ENCODE results near the gene CCDC154.
"Not testable (repeated sequence)": the region's sequence is repeated elsewhere in the genome, so short reads cannot be mapped to it uniquely, and the experiment has no call there.

The CCDC154 gene, protein sequence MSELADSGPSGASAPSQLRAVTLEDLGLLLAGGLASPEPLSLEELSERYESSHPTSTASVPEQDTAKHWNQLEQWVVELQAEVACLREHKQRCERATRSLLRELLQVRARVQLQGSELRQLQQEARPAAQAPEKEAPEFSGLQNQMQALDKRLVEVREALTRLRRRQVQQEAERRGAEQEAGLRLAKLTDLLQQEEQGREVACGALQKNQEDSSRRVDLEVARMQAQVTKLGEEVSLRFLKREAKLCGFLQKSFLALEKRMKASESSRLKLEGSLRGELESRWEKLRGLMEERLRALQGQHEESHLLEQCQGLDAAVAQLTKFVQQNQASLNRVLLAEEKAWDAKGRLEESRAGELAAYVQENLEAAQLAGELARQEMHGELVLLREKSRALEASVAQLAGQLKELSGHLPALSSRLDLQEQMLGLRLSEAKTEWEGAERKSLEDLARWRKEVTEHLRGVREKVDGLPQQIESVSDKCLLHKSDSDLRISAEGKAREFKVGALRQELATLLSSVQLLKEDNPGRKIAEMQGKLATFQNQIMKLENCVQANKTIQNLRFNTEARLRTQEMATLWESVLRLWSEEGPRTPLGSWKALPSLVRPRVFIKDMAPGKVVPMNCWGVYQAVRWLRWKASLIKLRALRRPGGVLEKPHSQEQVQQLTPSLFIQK

DNA sequence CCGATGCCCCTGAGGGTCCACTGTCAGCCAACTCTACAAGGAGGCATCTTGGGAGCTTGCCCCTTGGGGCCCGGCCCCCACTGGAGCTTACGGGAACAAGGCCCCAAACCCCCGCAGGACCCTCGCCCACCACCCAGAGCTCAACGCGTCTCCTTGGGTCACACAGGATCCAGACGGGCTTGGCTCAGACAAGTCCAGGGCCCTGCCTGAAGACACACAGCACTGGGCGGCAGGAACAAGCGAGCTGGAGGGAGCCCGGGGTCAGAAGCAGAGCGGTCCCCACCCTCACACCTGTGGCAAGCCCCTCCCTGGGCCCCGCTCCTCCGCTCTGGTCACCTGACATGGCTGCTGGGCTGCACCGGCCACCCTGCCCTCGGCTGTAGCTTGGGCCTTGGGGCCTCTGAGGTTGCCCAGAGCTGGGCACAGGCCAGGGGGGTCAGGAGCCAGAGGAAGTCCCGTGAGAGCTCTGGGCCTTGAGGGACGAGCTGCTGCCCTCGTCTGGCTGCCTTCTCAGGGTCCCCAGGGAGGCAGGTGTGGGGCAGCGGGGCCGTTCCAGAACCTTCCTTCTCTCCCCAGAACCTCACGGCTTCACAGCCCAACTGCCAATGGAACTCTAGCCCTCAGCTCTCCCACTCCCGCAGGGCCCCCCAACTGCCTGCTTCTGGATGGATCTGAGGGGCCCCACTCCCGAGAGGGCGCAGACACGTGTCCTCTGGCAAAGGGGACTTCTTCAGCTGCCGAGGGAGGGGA is at the start of gene CCDC154:
TSS of gene CCDC154 (minus strand) at position 577 of the 750 bp plus-strand sequence. CDS start at position 343, 234 bp downstream.
- no peak for DNase-seq

DNA sequence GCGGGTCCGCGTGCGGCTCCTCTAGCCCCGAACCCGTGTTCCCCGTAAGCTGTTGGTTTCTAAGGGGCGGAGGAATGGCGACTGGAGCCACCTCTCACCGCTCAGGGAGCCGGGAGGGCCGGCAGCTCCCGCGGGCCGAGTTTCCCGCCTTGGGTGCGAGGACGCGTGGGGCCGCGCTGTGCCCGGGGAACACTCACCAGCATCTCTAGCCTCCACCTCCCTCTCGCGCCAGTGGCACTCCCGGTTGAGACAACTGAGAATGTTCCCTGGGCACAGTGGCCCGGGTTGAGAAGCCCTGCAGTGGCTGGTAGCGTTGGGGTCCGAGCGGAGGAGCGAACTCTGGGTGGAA is 49.4 kb upstream of the CCDC154 start:
- DNase-seq: no peak

DNA sequence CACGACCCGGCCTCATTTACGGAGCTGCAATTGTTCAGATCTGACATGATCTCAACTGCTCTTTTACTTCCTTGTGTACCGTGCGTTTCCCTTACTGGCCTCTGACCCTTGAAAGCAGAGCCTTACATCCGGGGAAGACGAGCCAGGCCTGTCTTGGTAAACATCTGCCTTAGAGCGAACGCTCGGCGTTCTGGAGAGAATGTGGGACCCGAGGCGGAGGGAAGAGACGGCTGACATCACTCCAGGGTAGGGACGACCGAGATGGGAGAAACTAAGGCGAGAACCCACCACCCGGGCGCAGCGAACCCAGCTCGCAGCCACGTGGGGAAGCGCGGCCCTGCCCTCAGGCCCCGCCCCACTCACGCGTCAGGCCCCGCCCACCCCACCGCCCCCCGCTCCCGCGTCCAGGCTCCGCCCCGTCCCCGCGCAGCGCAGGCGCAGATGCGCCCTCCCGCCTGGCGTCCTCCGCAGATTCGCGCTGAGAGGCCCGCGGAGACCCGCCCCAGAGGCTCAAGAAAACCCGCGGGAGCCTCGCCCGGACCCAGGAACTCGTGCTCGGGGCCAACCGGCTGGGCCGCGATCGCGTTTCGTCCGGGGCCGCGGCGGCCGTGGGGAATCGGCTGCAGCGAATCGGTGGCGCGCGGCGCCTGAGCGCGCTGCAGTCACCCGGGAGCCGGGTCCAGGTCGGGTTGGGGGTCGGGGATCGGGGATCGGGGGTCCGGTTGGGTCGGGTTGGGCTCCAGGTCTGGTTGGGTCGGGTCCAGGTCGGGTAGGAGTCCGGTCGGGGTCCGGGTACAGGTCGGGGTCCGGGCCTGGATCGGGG is 48.8 kb upstream of the CCDC154 start, which contains the start of gene TELO2:
TSS of gene TELO2 (plus strand) at position 438 of the 823 bp plus-strand sequence. CDS start 922 bp downstream, outside the sequence.
- no peak for DNase-seq

DNA sequence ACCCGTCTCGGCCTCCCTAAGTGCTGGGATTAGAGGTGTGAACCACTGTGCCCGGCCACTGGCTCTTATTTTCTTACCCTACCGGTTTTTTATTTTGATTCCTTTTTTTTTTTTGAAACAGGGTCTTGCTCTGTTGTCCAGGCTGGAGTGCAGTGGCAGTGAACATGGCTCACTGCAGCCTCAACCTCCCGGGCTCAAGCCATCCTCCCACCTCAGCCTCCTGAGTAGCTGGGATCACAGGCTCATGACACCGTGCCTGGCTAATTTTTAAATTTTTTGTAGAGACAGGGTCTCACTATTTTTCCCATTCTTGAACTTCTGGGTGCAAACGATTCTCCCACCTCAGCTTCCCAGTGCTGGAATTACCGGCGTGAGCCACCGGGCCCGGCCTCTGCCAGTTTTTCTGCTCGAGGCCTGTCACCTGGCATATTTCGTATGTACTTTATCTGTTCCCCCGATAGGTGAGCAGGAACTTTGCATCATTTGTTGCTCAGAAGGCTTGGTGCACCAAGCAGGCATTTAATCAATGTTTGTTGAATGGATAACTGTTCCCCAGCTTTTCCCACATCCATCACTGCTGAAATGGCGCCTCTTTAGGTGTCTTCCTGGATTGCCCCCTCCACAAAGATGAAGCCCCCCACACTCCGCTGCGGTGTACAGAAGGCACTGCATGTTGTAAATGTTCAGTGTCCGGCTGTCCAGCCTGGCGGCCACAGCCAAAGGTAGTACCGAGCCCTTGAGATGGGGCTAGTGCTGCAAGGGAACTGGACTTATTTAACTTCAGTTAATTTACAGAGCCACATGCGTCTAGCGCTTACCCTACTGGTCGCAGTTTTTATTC is 47.9 kb upstream of the CCDC154 start:
- DNase-seq: no peak

DNA sequence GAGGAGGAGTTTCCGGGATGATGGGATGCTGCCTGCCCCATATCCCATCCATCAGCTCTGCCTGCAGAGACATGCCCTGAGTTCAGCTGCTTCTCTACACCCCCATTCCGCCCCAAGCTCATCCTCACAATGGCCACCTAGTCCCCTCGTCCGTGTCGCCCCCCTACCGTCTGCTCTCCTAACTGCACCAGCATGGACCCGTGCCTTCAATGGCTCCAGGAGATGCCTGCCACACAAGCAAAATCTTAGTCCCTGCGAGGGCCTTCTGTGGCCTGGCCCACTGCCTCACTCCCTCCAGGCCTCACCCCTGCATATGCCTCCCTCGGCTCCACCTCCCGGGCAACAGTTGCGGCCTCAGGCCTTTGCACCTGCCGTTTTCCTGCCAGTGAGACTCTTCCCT is 47.0 kb upstream of the CCDC154 start:
- DNase-seq: no peak

DNA sequence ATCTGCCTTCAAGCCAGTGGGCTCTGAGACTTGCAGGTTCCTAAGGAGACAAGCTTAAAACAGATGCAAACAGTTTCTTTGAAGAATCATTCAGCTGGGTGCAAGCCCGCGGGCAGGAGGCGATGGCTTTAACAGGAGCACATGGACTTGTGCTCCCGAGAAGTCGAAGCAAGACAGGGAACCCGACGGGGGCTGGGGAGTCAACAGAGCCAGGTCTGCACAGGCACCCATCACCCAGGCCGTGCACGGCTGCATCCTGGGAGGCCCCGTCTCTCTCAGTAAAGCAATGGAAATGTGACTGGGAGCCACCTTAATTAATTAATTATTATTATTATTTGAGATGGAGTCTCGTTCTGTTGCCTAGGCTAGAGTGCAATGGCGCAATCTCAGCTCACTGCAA is 44.7 kb upstream of the CCDC154 start:
- DNase-seq: no peak

DNA sequence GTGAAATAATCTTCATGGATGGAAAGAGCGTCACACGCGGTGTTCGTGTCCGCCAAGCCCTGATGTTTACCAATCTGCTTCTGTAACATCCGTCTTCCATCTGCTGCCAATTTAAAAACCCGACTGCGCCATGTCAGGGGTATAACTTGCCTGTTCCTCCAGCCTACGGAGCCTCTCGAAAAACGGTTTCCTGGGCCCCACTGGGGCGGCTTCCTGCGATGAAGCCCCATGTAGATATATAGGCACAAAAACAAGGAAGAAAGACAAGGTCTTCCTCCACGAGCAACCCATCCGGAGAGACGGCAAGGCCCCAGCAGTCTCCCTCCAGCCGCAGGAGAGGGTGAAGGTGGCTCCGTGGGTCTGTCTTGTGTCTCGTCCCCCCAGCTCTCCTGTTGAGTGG is 44.3 kb upstream of the CCDC154 start, which contains the start of gene PTX4:
TSS of gene PTX4 (minus strand) at position 326 of the 400 bp plus-strand sequence. CDS start at position 291, 35 bp downstream.
- no peak for DNase-seq

DNA sequence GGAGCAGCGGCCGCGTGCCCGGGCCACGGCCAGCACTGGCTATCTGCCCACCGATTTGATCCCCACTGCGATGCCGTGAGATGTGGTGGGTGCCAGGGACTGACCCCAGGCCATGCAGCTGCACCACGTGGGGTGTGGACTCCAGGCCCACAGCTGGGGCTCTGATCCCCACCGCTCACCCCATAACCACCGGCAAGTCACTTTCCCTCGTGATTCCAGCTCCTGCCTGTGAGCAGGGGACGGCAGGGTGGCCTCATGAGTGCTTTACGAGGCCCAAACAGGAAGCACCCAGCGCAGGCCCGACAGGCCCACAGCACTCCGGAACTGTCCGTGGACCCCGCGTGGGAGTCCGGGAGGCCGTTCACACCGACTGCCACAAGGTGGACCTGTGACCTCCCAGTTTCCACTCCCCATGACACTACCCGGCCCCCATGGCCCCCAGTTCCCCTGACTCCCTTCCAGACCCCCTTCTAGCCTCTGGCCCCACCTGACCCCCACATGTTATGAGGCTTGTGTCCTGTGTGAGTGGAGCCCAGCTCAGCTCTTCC is 43.8 kb upstream of the CCDC154 start:
- DNase-seq: no peak

DNA sequence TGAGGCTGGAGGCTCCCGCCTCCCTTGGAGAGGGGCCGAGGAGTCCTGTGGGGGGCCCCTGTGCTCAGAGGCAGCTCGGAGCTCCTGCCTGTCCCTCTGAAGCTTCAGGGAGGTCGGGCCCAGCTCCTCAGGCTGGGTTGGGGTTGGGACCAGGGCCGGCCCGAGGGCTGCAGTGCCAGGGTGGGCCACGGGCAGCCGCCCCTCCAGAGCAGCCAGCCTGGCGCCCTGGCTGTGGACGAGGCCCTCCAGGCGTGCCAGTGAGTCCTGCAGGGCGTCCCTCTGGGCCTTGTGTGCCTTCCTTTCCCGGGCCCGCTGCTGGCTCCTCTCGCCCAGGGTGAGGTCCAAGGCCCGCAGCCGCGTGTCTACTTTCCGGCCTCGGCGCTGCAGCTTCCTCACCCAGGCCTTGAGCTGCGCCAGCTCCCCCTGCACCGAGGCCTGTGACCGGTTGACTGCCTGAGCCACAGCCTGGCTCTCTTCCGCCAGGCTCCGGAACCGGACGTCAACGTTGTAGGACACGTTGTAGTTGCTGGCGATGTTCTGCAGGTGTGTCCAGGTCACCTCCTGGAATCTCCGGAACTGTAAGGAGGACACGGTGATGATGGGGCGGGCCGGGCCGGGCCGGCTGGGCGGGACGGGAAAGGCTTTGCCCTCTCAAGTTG is 43.2 kb upstream of the CCDC154 start:
- no peak for DNase-seq

DNA sequence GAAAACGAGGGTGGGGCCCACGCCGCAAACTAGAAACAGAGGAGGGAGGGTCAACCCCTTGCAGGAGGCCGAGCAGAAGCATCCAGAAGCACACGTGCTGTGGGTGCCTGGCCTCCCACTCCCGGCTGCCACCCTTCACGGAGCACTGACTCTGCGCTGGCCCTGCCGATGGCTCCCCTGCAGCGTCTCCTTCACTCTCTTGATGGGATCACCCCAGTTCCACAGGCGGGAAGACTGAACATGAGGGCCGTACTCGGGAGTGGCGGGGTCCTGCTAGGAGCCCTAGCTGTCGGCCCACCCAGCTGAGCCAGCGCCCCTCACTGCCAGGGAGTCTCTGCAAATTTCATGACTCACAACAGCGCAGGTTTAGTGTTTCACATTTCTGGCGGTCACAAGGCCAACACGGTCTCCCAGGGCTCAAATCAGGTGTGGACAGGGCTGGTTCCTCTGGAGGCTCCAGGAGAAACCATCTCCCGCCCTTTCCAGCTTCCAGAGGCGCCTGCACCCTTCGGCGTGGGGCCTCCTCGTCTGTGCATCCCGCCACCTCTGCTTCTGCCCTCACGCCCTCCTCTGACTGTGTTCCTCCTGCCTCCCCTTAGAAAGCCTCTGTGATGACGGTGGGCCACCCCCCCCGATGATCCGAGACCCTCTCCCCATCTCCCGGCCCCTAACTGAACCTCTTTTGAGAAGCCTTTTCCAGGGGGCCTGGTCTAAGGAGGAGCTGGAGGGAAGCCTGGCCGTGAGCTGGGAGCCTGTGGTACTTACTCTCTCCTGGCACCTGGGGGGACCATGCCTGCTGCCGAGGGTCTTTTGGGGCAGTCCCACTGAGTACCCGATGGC is 42.4 kb upstream of the CCDC154 start:
- no peak for DNase-seq

DNA sequence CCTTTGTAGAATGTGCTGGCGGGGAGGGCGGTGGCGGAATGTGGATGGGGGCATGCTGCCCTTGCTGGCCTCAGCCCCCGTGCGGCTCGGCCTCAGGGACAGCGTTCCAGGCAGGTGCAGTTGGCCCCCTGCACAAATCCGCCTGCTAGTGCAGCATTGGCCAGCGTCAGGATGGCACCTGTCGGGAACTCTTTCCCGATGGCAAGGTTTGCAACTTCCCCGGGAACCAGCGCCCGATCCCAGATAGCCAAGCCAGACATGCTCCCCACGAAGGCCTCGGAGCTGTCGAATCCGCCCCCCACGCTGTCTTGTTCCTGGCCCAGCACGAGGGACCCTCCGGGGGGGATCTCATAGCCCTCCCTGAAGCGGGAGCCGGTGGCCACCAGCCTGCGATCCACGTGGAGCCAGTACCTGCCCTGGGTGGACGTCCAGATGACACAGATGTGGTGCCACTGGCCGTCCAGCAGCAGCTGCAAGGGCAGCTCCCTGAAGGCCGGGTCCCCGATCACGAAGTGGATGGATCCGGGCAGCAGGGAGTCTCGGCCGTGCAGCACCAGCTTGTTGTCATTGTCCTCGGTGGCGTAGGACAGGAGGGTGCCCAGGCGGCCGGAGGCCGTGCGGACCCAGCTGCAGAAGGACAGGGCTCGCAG is 41.6 kb upstream of the CCDC154 start:
- no peak for DNase-seq

DNA sequence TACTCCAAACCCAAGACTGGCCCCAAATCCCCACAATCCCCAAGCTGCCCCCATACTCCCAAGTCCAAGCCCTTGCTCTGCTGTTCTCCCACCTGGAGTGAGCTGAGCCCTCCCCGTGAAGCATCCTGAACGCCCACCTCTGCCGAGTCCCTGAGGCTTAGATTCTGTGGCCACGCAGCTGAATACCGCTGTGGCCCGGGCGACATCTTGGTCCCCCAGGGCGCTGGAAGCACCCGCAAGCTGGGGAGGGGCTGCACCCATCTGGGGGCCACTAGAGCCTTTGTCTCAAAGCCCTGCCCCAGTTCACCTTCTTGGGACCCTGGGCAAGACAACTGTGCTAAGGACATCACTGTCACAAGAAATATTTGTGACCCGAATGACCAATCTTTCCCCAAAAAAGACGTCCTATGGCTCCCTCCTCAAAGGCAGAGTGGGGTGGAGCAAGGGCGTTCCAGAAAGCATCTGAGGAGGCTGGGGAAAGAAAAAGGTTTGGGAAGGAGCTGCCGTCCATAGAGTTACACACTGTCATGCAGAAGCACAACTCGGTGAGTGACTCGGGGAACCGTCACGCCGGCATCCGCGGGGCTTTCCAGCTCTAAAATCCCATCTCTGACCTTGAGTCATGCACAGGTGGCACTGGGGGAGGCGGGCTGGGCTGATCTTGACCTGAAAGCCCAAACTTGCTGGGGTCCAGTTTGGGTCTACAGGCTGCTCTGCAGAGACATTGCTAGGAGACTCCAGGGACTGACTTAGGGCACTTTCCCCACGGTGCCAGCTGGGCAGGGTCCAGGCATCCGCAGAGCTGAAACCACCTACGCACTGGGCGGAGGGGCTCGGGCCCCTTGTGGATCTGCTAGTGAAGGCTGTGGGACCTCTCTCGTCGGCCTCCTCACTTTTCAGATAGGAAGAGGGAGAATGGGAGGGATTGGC is 37.8 kb upstream of the CCDC154 start:
- DNase-seq: no peak

DNA sequence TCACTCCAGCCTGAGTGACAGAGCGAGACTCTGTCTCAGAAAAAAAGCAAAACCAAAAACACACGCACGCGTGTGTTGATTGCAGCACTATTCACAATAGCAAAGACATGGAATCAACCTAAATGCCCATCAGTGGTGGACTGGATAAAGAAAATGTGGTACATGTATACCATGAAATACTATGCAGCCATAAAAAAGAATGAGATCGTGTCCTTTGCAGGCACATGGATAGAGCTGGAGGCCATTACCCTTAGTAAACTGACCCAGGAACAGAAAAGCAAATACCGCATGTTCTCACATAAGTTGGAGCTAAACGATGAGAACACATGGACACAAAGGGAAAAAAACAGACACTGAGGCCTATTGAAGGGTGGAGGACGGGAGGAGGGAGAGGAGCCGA is 34.6 kb upstream of the CCDC154 start:
- not testable (repeated sequence) for DNase-seq

DNA sequence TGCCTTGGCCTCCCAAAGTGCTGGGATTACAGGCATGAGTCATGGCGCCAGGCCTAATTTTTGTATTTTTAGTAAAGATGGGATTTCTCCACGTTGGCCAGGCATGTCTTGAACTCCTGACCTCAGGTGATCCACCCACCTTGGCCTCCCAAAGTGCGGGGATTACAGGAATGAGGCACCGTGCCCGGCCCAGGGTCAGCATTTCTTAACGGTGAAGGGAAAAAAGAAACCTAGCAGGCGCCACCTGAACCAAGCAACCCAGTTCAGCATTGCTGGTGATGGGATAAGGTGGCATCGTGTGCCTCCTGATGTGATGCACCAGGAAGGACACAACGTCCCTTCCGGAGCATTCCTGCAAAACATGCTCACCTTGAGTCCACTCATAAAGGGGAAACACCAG is 32.7 kb upstream of the CCDC154 start:
- DNase-seq: no peak

DNA sequence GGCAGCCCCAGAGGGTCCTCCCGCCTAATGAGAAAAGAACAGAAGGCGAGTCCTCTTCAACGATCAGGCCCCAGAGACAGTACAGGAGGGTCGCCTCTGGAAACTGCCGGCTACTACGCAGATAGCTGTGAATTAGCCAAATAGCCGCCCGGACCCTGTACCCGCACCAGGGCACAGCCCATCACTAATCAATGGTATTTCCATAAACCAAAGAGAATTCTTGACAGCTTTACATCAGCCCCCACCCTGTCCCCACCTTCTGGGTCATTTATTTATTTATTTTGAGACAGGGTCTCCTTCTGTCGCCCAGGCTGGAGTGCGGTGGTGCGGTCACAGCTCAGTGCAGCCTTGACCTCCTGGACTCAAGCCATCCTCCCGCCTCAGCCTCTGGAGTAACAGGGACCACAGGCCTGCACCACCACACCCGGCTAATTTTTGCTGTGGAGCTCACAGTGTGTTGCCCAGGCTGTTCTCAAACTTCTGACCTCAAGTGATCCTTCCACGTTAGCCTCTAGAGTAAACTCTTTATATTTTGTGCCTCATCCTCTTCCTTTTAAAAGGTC is 31.3 kb upstream of the CCDC154 start:
- no peak for DNase-seq

DNA sequence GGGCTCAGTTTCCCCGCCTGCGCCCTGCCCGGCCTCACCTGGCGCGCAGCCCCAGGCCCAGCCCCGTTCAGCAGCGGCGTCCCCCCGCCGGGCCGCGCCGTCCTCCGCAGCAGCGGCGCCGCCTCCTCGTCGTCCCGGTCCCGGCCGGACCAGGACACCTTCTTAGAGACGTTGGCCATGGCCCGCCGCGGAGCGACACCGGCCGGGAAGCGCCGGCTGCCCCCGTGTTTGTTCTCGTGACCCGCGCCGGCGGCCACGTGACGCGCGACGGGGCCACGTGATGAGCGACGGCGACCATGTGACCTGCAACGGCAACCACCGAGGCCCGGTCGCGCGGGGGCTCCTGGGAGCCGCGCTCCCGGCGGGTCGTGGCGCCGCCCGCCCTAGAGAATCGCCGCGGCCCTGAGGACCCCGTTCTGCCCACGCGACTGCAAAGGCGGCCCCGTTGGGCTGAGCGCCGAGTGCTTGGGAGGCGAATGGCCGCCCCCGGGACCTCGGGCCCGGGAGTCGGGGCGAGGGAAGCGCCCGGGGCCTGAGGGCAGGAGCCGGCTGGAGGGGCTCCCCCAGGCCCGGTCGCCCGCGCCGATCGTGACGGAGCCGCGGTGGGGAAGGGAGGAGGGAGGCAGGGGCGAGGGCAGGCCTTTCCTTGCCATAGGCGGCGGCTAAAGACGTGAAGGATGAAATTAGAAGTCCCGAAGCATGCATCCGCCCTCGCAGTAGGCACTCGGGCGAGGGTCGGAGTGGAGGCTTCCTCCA is 30.6 kb upstream of the CCDC154 start, which contains the start of gene CLCN7:
TSS of gene CLCN7 (minus strand) at position 233 of the 756 bp plus-strand sequence. CDS start at position 179, 54 bp downstream.
- no peak for DNase-seq
